Fibroblast of lung (primary cell): ENCODE data around the gene PRRC2B. TPM values are rescaled to one million over a fixed set of nuclear protein-coding genes. Genes with fewer than 3 reads are reported as not detected.

Experiments
- DNase-seq, 2 donors: peaks; one replicate each; pipeline versions ENCODE4 v3.0.0 to v3.0.0-alpha.2; 2010; ENCODE audit warnings: low read depth in 2 of 2
- H2AFZ ChIP-seq: 2 replicates; pipeline ENCODE4 v1.5.1; 2012; ENCODE audit warnings: low read length, control low read depth, inconsistent platforms
- H3K27ac ChIP-seq: 2 replicates; pipeline ENCODE4 v1.5.1; 2011; ENCODE audit warnings: low read length, control low read depth; ENCODE audit not compliant: insufficient read depth
- H3K27me3 ChIP-seq: 2 replicates; pipeline ENCODE4 v1.5.1; 2011; ENCODE audit warnings: mild to moderate bottlenecking, low read length; ENCODE audit not compliant: control insufficient read depth, insufficient read depth
- H3K36me3 ChIP-seq: 2 replicates; pipeline ENCODE4 v1.5.1; 2011; ENCODE audit warnings: low read length; ENCODE audit not compliant: control insufficient read depth, insufficient read depth
- H3K4me1 ChIP-seq: 2 replicates; pipeline ENCODE4 v1.5.1; 2011; ENCODE audit warnings: low read length; ENCODE audit not compliant: control insufficient read depth, insufficient read depth; ENCODE audit errors: extremely low read depth
- H3K4me2 ChIP-seq: 2 replicates; pipeline ENCODE4 v1.5.1; 2011; ENCODE audit warnings: low read length, control low read depth; ENCODE audit not compliant: insufficient read depth; ENCODE audit errors: extremely low read depth
- H3K4me3 ChIP-seq, 4 experiments: fragments of 200-600 bp in 1 of 4; sonication (generic) in 1 of 4; replicated peaks in 1 of 4; 2 replicates each; pipeline ENCODE4 v1.5.1; 2011 to 2016; ENCODE audit warnings: low read length in 4 of 4, low read depth in 3 of 4, mild to moderate bottlenecking in 3 of 4, control low read depth in 2 of 4, inconsistent platforms in 1 of 4, mixed read lengths in 1 of 4; ENCODE audit not compliant: insufficient read depth in 1 of 4; ENCODE audit errors: control extremely low read depth in 1 of 4
- H3K79me2 ChIP-seq: 2 replicates; pipeline ENCODE4 v1.5.1; 2012; ENCODE audit warnings: mild to moderate bottlenecking, low read length, inconsistent platforms; ENCODE audit not compliant: control insufficient read depth, insufficient read depth
- H3K9ac ChIP-seq: 2 replicates; pipeline ENCODE4 v1.5.1; 2011; ENCODE audit warnings: mild to moderate bottlenecking, low read length, control low read depth; ENCODE audit not compliant: insufficient read depth
- H3K9me3 ChIP-seq: 2 replicates; pipeline ENCODE4 v1.5.1; 2012; ENCODE audit warnings: low read depth, low read length; ENCODE audit not compliant: control insufficient read depth, insufficient read depth
- H4K20me1 ChIP-seq: 2 replicates; pipeline ENCODE4 v1.5.1; 2011; ENCODE audit warnings: low read length; ENCODE audit not compliant: control insufficient read depth, insufficient read depth; ENCODE audit errors: extremely low read depth
- CTCF ChIP-seq, 2 donors: IDR thresholded peaks in 1 of 2; conservative IDR thresholded peaks in 1 of 2; 1 replicate in 1 of 2; 2 replicates in 1 of 2; pipeline ENCODE4 v1.5.1; 2011 to 2012; ENCODE audit warnings: low read length in 2 of 2, control low read depth in 1 of 2, inconsistent platforms in 1 of 2, low read depth in 1 of 2, mild to moderate bottlenecking in 1 of 2
- EZH2 ChIP-seq: IDR thresholded peaks from 2 replicates; pipeline ENCODE4 v1.5.1; 2012; ENCODE audit warnings: low read length, control low read depth, mild to moderate bottlenecking; ENCODE audit errors: missing control alignments
- polyA plus RNA-seq, 2 donors: library from polyadenylated mRNA; depleted of rRNA in 1 of 2; stranded (reverse) in 1 of 2; unstranded in 1 of 2; fragments of >200 nt; gene quantifications; 2 replicates each; pipeline ENCODE4 v1.2.1, GENCODE V29; 2011 to 2012; ENCODE audit warnings: missing spikeins in 1 of 2
- total RNA-seq: library from RNA; depleted of rRNA; stranded (reverse); fragments of >200 nt; gene quantifications from 2 replicates; pipeline ENCODE4 v1.2.1, GENCODE V29; 2014

PRRC2B gene
- total and polyA plus RNA-seq, 2 donors (not counting 1 experiment from before 2014, with no cell fraction given) = 29.9 to 66.4 TPM

DNA sequence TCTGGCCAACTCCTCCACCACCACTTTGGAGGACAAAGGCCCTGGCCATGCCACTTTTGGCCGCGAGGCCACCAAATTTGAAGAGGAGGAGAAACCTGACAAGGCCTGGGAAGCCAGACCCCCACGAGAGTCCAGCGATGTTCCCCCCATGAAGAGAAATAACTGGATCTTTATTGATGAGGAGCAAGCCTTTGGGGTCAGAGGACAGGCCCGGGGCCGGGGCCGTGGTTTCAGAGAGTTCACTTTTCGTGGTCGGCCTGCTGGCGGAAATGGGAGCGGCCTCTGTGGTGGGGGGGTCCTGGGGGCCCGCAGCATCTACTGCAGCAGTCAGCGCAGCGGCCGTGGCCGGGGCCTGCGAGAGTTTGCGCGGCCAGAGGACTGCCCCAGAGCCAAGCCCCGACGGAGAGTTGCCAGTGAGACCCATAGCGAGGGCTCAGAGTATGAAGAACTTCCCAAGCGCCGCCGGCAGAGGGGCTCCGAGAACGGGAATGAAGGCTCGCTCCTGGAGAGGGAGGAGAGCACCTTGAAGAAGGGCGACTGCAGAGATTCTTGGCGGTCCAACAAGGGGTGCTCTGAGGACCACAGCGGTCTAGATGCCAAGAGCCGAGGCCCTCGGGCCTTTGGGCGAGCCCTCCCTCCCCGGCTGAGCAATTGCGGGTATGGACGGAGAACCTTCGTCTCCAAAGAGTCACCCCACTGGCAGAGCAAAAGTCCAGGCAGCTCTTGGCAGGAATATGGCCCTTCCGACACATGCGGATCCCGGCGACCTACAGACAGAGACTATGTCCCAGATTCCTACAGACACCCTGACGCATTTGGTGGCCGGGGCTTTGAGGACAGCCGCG lies 81.4 kb downstream of the PRRC2B start:
- Histone ChIP-seq H3K4me2 (no peak overlapping the region), H3K9ac (no peak overlapping the region), H3K27me3 (no peaks in the 10 kb centered on the region), H3K4me1 (no peaks in the 10 kb centered on the region), H3K9me3 (no peaks in the 10 kb centered on the region), H3K27ac (no peak overlapping the region), H3K4me3 (no peak overlapping the region), H4K20me1 (no peaks in the 10 kb centered on the region), H2AFZ (no peak overlapping the region), H3K36me3 (peaks cover 49% of the 10 kb centered on the region), H3K79me2 (peaks cover 16% of the 10 kb centered on the region)
- no peak for DNase-seq
- TF ChIP-seq EZH2 = no peak
- no peak for TF ChIP-seq CTCF (conservative IDR thresholded peaks at IDR 0.05 in 1 of 2, IDR thresholded peaks at IDR 0.05 in 1 of 2; ENCODE audit: low read depth in 1 of 2, low read length in 2 of 2)

DNA sequence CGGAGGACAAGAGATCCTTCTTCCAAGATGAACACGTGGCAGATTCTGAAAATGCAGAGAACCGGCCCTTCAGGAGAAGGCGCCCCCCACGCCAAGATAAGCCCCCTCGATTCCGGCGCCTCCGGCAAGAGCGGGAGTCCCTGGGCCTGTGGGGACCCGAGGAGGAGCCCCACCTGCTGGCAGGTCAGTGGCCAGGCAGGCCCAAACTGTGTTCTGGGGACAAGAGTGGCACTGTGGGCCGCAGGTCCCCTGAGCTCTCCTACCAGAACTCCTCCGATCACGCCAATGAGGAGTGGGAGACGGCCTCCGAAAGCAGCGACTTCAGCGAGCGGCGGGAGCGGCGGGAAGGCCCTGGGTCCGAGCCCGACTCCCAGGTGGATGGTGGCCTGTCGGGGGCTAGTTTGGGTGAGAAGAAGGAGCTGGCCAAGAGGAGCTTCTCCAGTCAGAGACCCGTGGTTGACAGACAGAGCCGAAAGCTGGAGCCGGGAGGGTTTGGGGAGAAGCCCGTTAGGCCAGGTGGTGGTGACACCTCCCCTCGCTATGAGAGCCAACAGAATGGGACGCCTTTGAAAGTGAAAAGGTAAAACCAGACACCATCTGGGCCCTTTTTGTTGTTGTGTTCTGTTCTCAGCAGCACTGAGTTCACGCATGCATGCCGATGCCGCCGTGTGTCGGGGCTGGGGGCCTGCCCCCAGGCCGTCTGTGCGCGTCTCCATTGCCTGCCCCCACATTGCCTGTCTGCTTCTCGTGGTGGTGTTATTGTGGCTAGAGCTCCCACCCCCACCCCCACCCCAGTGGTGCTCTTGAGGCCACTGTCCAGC lies 82.3 kb downstream of the PRRC2B start:
- Histone ChIP-seq H3K4me1 (no peaks in the 10 kb centered on the region), H3K36me3 (peaks cover 45% of the 10 kb centered on the region), H3K4me3 (no peak overlapping the region), H3K27ac (no peak overlapping the region), H3K79me2 (peaks cover 12% of the 10 kb centered on the region), H3K27me3 (no peaks in the 10 kb centered on the region), H3K9ac (no peak overlapping the region), H2AFZ (no peak overlapping the region), H4K20me1 (no peaks in the 10 kb centered on the region), H3K4me2 (no peak overlapping the region), H3K9me3 (no peaks in the 10 kb centered on the region)
- TF ChIP-seq CTCF (conservative IDR thresholded peaks at IDR 0.05 in 1 of 2, IDR thresholded peaks at IDR 0.05 in 1 of 2; ENCODE audit: low read depth in 1 of 2, low read length in 2 of 2) = peak; percentile 29 to 35
- no peak for TF ChIP-seq EZH2
- DNase-seq = no peak

DNA sequence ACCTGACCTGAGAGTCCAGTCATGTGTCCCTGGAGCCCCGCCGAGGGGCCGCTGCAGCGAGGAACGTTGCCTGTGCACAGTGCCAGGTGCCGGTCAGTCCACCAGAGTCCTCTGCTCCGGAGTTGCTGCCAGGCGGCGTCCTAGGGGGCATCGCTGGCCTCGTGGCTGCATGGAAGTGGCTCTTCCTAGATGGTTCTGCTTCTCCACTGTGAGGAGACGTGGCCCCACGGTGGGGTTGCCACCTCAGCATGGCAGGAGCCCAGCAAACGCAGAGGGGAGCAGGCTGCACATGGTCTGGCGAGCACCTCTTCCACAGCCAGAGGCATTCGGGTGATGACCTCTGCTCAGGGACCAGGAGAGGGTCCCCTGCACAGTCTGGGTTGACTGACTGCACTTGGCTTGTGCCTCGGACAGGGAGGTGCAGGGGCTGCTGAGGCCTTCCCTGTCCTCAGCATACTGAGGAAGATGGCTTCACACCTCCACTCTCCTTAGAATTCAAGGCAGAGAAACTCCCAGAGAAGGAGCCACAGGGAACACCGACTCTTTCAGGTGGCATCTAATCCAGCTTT lies 83.0 kb downstream of the PRRC2B start:
- DNase-seq = no peak
- Histone ChIP-seq H3K4me1 (no peaks in the 10 kb centered on the region), H3K4me2 (no peak overlapping the region), H3K9ac (no peak overlapping the region), H3K79me2 (peaks cover 9% of the 10 kb centered on the region), H3K4me3 (no peak overlapping the region), H3K27me3 (no peaks in the 10 kb centered on the region), H3K9me3 (no peaks in the 10 kb centered on the region), H3K27ac (no peak overlapping the region), H3K36me3 (peaks cover 48% of the 10 kb centered on the region), H4K20me1 (no peaks in the 10 kb centered on the region), H2AFZ (no peak overlapping the region)
- TF ChIP-seq CTCF (conservative IDR thresholded peaks at IDR 0.05 in 1 of 2, IDR thresholded peaks at IDR 0.05 in 1 of 2; ENCODE audit: low read depth in 1 of 2, low read length in 2 of 2) = no peak
- no peak for TF ChIP-seq EZH2
